CD14-positive monocyte (primary cell): Measurements from ENCODE around the gene ATP11A. TPM values are rescaled to one million over a fixed set of nuclear protein-coding genes. Genes with fewer than 3 reads are reported as not detected.

Source experiments
- DNase-seq, 3 donors: peaks; one replicate each; pipeline ENCODE4 v3.0.0-alpha.2; 2011 to 2022
- H2AFZ ChIP-seq: 2 replicates; pipeline ENCODE4 v1.6.0; 2012; ENCODE audit warnings: mild to moderate bottlenecking, low read depth, low read length, inconsistent platforms; ENCODE audit not compliant: insufficient read depth, poor library complexity, severe bottlenecking
- H3K27ac ChIP-seq, 2 donors: 1 replicate in 1 of 2; 2 replicates in 1 of 2; pipeline ENCODE4 v1.5.1; 2012 to 2013; ENCODE audit warnings: low read length in 2 of 2, control low read depth in 1 of 2, inconsistent platforms in 1 of 2, low read depth in 1 of 2, mild to moderate bottlenecking in 1 of 2
- H3K27me3 ChIP-seq, 2 donors: one replicate each; pipeline versions ENCODE4 v1.6.0 to v1.6.1; 2011 to 2013; ENCODE audit warnings: low read length in 2 of 2; ENCODE audit not compliant: control insufficient read depth in 2 of 2, insufficient read depth in 2 of 2
- H3K36me3 ChIP-seq, 2 donors: replicated peaks in 1 of 2; 1 replicate in 1 of 2; 2 replicates in 1 of 2; pipeline versions ENCODE4 v1.5.1 to v1.6.1; 2012 to 2013; ENCODE audit warnings: low read length in 2 of 2, control low read depth in 1 of 2, inconsistent platforms in 1 of 2, mild to moderate bottlenecking in 1 of 2; ENCODE audit not compliant: insufficient read depth in 2 of 2, control insufficient read depth in 1 of 2
- H3K4me1 ChIP-seq, 2 donors: 1 replicate in 1 of 2; 2 replicates in 1 of 2; pipeline versions ENCODE4 v1.5.1 to v1.6.1; 2012 to 2013; ENCODE audit warnings: low read length in 2 of 2, control low read depth in 1 of 2, inconsistent platforms in 1 of 2, mild to moderate bottlenecking in 1 of 2, moderate library complexity in 1 of 2; ENCODE audit not compliant: insufficient read depth in 2 of 2, control insufficient read depth in 1 of 2
- H3K4me2 ChIP-seq: replicated peaks from 2 replicates; pipeline ENCODE3; 2012; ENCODE audit warnings: low read length, moderate library complexity, mild to moderate bottlenecking; ENCODE audit not compliant: poor library complexity, severe bottlenecking; ENCODE audit errors: extremely low read depth
- H3K4me3 ChIP-seq, 3 experiments: fragments of 200-600 bp in 1 of 3; sonication (generic) in 1 of 3; replicated peaks in 1 of 3; 1 replicate in 2 of 3; 2 replicates in 1 of 3; pipeline ENCODE4 v1.5.1; 2011 to 2013; ENCODE audit warnings: low read length in 3 of 3, mild to moderate bottlenecking in 3 of 3, control low read depth in 2 of 3, low read depth in 2 of 3, inconsistent platforms in 1 of 3, moderate library complexity in 1 of 3
- H3K79me2 ChIP-seq: 2 replicates; pipeline ENCODE4 v1.6.0; 2012; ENCODE audit warnings: mild to moderate bottlenecking, control low read depth, inconsistent platforms, low read length, moderate library complexity; ENCODE audit not compliant: insufficient read depth
- H3K9ac ChIP-seq: 2 replicates; pipeline ENCODE4 v1.6.0; 2017; ENCODE audit warnings: low read length, mild to moderate bottlenecking; ENCODE audit not compliant: insufficient read depth, poor library complexity, severe bottlenecking
- H3K9me3 ChIP-seq, 2 donors: replicated peaks in 1 of 2; 1 replicate in 1 of 2; 2 replicates in 1 of 2; pipeline versions ENCODE4 v1.5.1 to v1.6.1; 2012 to 2013; ENCODE audit warnings: low read length in 2 of 2, control low read depth in 1 of 2; ENCODE audit not compliant: control insufficient read depth in 1 of 2, insufficient read depth in 1 of 2
- H4K20me1 ChIP-seq: 2 replicates; pipeline ENCODE4 v1.6.0; 2012; ENCODE audit warnings: mild to moderate bottlenecking, low read length, control low read depth, moderate library complexity; ENCODE audit not compliant: insufficient read depth
- H3K27ac Mint-ChIP-seq, 7 donors: one replicate each; pipeline ENCODE4 v1.8.0; 2020; ENCODE audit warnings: mild to moderate bottlenecking in 7 of 7, mixed read lengths in 7 of 7, moderate library complexity in 6 of 7, inconsistent platforms in 2 of 7
- H3K27me3 Mint-ChIP-seq, 3 donors: one replicate each; pipeline ENCODE4 v1.8.0; 2021 to 2022; ENCODE audit warnings: low read depth in 3 of 3, mild to moderate bottlenecking in 3 of 3, mixed read lengths in 3 of 3, moderate library complexity in 3 of 3, inconsistent platforms in 1 of 3
- H3K36me3 Mint-ChIP-seq, 2 donors: one replicate each; pipeline ENCODE4 v1.8.0; 2020; ENCODE audit warnings: mixed read lengths in 2 of 2, inconsistent platforms in 1 of 2, mild to moderate bottlenecking in 1 of 2
- H3K4me1 Mint-ChIP-seq: one replicate; pipeline ENCODE4 v1.8.0; 2020; ENCODE audit warnings: mild to moderate bottlenecking, mixed read lengths
- H3K4me3 Mint-ChIP-seq, 2 donors: one replicate each; pipeline ENCODE4 v1.8.0; 2020; ENCODE audit warnings: mild to moderate bottlenecking in 2 of 2, mixed read lengths in 2 of 2, moderate library complexity in 1 of 2
- H3K9me3 Mint-ChIP-seq, 7 donors: one replicate each; pipeline ENCODE4 v1.8.0; 2020 to 2022; ENCODE audit warnings: mixed read lengths in 7 of 7, mild to moderate bottlenecking in 6 of 7, moderate library complexity in 6 of 7, inconsistent platforms in 2 of 7
- WGBS: methylation state at CpG from one replicate; pipeline ENCODE4 v1.1.5; 2013; ENCODE audit warnings: missing lambda C conversion rate; ENCODE audit not compliant: insufficient coverage; 5-methylcytosine and 5-hydroxymethylcytosine counted together
- intact Hi-C, 2 donors: fragments of 100-400 bp; cut with micrococcal nuclease; formaldehyde crosslinking; loops; one replicate each; pipeline versions ENCODE4 v1.15.0 to v1.15.1; 2023
- polyA plus RNA-seq, 3 donors: library from polyadenylated mRNA; depleted of rRNA in 1 of 3; unstranded in 2 of 3; stranded (reverse) in 1 of 3; fragments of 300-500 nt in 2 of 3; fragments of >200 nt in 1 of 3; fragmentation: Illumina TruSeq in 2 of 3; gene quantifications; 1 replicate in 2 of 3; 2 replicates in 1 of 3; pipeline ENCODE4 v1.2.3, GENCODE V29; 2012 to 2021
- TF ChIP-seq, protein P1 (sequence below): fragments of 200-600 bp; IDR thresholded peaks from one replicate; pipeline ENCODE4 v1.8.0; 2022; ENCODE audit warnings: antibody characterized with exemption, mild to moderate bottlenecking

ATP11A gene
- polyA plus RNA-seq, 3 donors: 7.2 to 45.4 (median 7.6) TPM

DNA sequence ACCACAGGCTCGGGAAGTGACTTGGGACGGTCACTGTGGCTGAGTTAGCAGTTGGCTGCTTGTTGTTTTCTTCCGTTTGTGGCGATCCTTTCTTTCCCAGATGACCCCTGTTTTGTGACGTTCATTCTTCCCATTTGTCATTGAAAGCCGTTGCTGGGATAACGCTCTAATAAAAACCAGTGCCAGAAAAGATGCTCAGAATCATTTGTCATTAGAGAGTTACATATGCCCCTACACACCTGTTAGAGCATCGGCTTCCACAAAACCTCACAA, 239.9 kb downstream of the ATP11A start:
- no peak for DNase-seq
- Mint-ChIP-seq H3K4me1 (peaks cover 9% of the 10 kb centered on the region), H3K9me3 (peaks cover 0 to 6% (median 3%) of the 10 kb centered on the region in 7 donors), H3K27me3 (peaks cover 30 to 36% (median 31%) of the 10 kb centered on the region in 3 donors), H3K27ac (no peak overlapping the region), H3K4me3 (peak overlapping the region in 1 of 2 donors; percentile 61), H3K36me3 (no peaks in the 10 kb centered on the region)
- Histone ChIP-seq H3K4me2 (no peak overlapping the region), H3K27ac (no peak overlapping the region), H4K20me1 (no peaks in the 10 kb centered on the region), H3K79me2 (no peaks in the 10 kb centered on the region), H3K4me1 (peaks cover 0 to 7% of the 10 kb centered on the region in 2 donors), H3K27me3 (peaks cover 17 to 24% of the 10 kb centered on the region in 2 donors), H3K9me3 (no peaks in the 10 kb centered on the region), H2AFZ (peak overlapping the region; percentile 6), H3K36me3 (no peaks in the 10 kb centered on the region), H3K4me3 (no peak overlapping the region), H3K9ac (no peak overlapping the region)
- TF ChIP-seq, protein P1, sequence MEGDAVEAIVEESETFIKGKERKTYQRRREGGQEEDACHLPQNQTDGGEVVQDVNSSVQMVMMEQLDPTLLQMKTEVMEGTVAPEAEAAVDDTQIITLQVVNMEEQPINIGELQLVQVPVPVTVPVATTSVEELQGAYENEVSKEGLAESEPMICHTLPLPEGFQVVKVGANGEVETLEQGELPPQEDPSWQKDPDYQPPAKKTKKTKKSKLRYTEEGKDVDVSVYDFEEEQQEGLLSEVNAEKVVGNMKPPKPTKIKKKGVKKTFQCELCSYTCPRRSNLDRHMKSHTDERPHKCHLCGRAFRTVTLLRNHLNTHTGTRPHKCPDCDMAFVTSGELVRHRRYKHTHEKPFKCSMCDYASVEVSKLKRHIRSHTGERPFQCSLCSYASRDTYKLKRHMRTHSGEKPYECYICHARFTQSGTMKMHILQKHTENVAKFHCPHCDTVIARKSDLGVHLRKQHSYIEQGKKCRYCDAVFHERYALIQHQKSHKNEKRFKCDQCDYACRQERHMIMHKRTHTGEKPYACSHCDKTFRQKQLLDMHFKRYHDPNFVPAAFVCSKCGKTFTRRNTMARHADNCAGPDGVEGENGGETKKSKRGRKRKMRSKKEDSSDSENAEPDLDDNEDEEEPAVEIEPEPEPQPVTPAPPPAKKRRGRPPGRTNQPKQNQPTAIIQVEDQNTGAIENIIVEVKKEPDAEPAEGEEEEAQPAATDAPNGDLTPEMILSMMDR: no peak
- intact Hi-C loops: no loop called here
- WGBS: 3% methylated on average over 7 of the region's 8 CpGs

DNA sequence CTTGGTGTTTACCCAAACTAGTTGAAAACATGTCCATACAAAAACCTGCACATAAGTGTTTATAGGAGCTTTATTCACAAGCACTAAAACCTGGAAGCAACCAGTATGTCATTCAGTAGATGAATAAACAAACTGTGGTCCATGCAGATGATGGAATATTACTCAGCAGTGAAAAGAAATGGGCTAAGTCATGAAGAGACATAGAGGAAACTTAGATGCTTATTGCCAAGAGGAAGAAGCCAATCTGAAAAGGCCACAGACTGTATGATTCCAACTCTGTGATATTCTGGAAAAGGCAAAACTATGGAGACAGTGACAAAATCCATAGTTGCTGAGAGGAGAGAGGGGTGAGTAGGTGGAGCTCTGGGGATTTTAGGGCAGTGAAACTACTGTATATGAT, 240.4 kb downstream of the ATP11A start:
- Histone ChIP-seq H3K36me3 (no peaks in the 10 kb centered on the region), H3K4me3 (no peak overlapping the region), H3K27ac (no peak overlapping the region), H3K4me2 (no peak overlapping the region), H3K9me3 (no peaks in the 10 kb centered on the region), H2AFZ (no peak overlapping the region), H3K79me2 (no peaks in the 10 kb centered on the region), H3K27me3 (peaks cover 17 to 24% of the 10 kb centered on the region in 2 donors), H3K4me1 (peaks cover 0 to 7% of the 10 kb centered on the region in 2 donors), H3K9ac (no peak overlapping the region), H4K20me1 (no peaks in the 10 kb centered on the region)
- Mint-ChIP-seq H3K36me3 (no peaks in the 10 kb centered on the region), H3K4me1 (peaks cover 9% of the 10 kb centered on the region), H3K9me3 (peaks cover 0 to 6% (median 3%) of the 10 kb centered on the region in 7 donors), H3K27ac (no peak overlapping the region), H3K27me3 (peaks cover 30 to 36% (median 31%) of the 10 kb centered on the region in 3 donors), H3K4me3 (peak overlapping the region in 1 of 2 donors; percentile 61)
- DNase-seq: no peak
- intact Hi-C loops: no loop called here
- TF ChIP-seq, protein P1: no peak
